SU-DHL-6 (cell line): Measurements from ENCODE around the gene ARAF.

ENCODE experiments used
- H2AFZ ChIP-seq: fragments of 200-600 bp; sonication (generic); 2 replicates; pipeline ENCODE4 v1.6.1; 2014; ENCODE audit warnings: low read depth, mild to moderate bottlenecking, moderate library complexity, mixed read lengths, antibody characterized with exemption, low read length; ENCODE audit not compliant: severe bottlenecking
- H3F3A ChIP-seq: fragments of 200-600 bp; shearing (Covaris generic); 2 replicates; pipeline ENCODE4 v1.6.0; 2016; ENCODE audit warnings: antibody characterized with exemption, mild to moderate bottlenecking; ENCODE audit not compliant: insufficient read depth
- H3K27ac ChIP-seq: fragments of 200-600 bp; sonication (generic); 2 replicates; pipeline ENCODE4 v1.5.1; 2016; ENCODE audit warnings: low read depth, mild to moderate bottlenecking, low read length, moderate library complexity, mixed read lengths
- H3K27me3 ChIP-seq: fragments of 200-600 bp; sonication (generic), shearing (Covaris generic); 2 replicates; pipeline ENCODE4 v1.6.0; 2014; ENCODE audit warnings: mild to moderate bottlenecking, low read length
- H3K36me3 ChIP-seq: fragments of 200-600 bp; sonication (generic); 2 replicates; pipeline ENCODE4 v1.6.1; 2014; ENCODE audit warnings: mild to moderate bottlenecking, low read length, mixed read lengths
- H3K4me2 ChIP-seq: fragments of 300-600, 200-600 bp; shearing (Covaris generic), sonication (generic); 2 replicates; pipeline ENCODE4 v1.6.0; 2014; ENCODE audit warnings: low read length, low read depth, mild to moderate bottlenecking; ENCODE audit not compliant: poor library complexity, severe bottlenecking
- H3K4me3 ChIP-seq: fragments of 200-600 bp; sonication (generic); 2 replicates; pipeline ENCODE4 v1.5.1; 2014; ENCODE audit warnings: antibody characterized with exemption, low read length, mild to moderate bottlenecking, mixed read lengths; ENCODE audit not compliant: insufficient read depth, poor library complexity, severe bottlenecking
- H3K79me2 ChIP-seq: fragments of 200-600 bp; sonication (generic); 2 replicates; pipeline ENCODE4 v1.6.1; 2014; ENCODE audit warnings: mild to moderate bottlenecking, low read length, moderate library complexity; ENCODE audit not compliant: insufficient read depth
- H3K9ac ChIP-seq: fragments of 200-600 bp; sonication (generic); 2 replicates; pipeline ENCODE4 v1.7.0; 2014; ENCODE audit warnings: mild to moderate bottlenecking, low read length
- H3K9me2 ChIP-seq: fragments of 200-600 bp; sonication (generic); replicated peaks from 2 replicates; pipeline ENCODE4 v1.6.1; 2014; ENCODE audit warnings: low read length; ENCODE audit not compliant: insufficient read depth
- H3K9me3 ChIP-seq: fragments of 200-600 bp; sonication (generic); 2 replicates; pipeline ENCODE4 v1.6.1; 2014; ENCODE audit warnings: low read length, mixed read lengths; ENCODE audit not compliant: insufficient read depth
- H4K20me1 ChIP-seq: fragments of 200-600 bp; sonication (generic); 2 replicates; pipeline ENCODE4 v1.6.1; 2014; ENCODE audit warnings: low read depth, mild to moderate bottlenecking, antibody characterized with exemption, low read length, moderate library complexity, mixed read lengths
- CTCF ChIP-seq: fragments of 200-600 bp; sonication (generic); IDR thresholded peaks from one replicate; pipeline ENCODE4 v1.5.1; 2017; ENCODE audit warnings: antibody characterized with exemption, mild to moderate bottlenecking, low read length, moderate library complexity; ENCODE audit not compliant: insufficient read depth, poor library complexity, severe bottlenecking
- EZH2phosphoT487 ChIP-seq: fragments of 200-600 bp; sonication (generic), shearing (Covaris generic); conservative IDR thresholded peaks from 2 replicates; pipeline ENCODE4 v1.6.1; 2018; ENCODE audit warnings: mild to moderate bottlenecking, antibody characterized with exemption, low read length, moderate library complexity, mixed read lengths

The ARAF gene

GRCh38 chrX:47561659-47562151 lies 700 bp downstream of the ARAF start:
- peaks cover 15% of the 10 kb centered on the region for H3K79me2 ChIP-seq
- no peaks in the 10 kb centered on the region for H3K36me3 ChIP-seq
- H3K9ac ChIP-seq: peak overlapping the region; percentile 84
- H3K9me3 ChIP-seq: no peaks in the 10 kb centered on the region
- no peak for TF ChIP-seq EZH2phosphoT487
- no peak for TF ChIP-seq CTCF
- peak overlapping the region; percentile 96 for H3K4me2 ChIP-seq
- no peak overlapping the region for H2AFZ ChIP-seq
- H3K27ac ChIP-seq: peak overlapping the region; percentile 87; the same call in 1 of the 2 replicates
- H3K9me2 ChIP-seq: no peaks in the 10 kb centered on the region
- H3K4me3 ChIP-seq: peak overlapping the region; percentile 94
- no peaks in the 10 kb centered on the region for H4K20me1 ChIP-seq
- H3K27me3 ChIP-seq: no peaks in the 10 kb centered on the region
- peaks cover 4% of the 10 kb centered on the region; the same call in 1 of the 2 replicates for H3F3A ChIP-seq

DNA sequence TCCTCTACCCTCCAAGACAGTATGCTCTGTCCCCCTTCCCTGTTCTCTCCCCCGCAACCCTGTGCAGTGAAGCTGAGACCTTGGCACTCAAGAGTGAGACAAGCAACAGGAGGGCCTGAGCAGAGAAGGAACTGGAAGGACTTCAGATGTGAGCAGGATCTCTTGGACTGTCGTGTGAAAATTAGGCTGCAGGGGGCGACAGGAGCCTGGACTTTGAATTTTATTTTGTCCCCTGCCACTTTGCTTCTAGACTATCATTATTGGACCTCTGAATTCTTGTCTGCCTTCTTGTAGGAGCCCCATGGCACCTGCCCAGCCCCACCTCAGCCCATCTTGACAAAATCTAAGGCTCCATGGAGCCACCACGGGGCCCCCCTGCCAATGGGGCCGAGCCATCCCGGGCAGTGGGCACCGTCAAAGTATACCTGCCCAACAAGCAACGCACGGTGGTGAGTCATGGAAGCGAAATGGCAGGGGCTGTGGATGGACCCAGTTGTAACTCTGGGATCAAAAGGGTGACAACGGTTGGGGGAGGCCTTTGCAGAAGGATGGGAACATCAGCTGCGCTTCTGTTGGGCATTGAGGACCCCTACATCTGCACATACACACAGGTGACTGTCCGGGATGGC lies 1.7 kb downstream of the ARAF start:
- TF ChIP-seq CTCF (no peak), EZH2phosphoT487 (no peak)
- H3K36me3 ChIP-seq: no peaks in the 10 kb centered on the region
- no peak overlapping the region for H2AFZ ChIP-seq
- H3K4me2 ChIP-seq: no peak overlapping the region
- H3F3A ChIP-seq: no peaks in the 10 kb centered on the region
- no peaks in the 10 kb centered on the region for H4K20me1 ChIP-seq
- no peaks in the 10 kb centered on the region for H3K27me3 ChIP-seq
- H3K79me2 ChIP-seq: peaks cover 15% of the 10 kb centered on the region
- no peak overlapping the region for H3K9ac ChIP-seq
- no peaks in the 10 kb centered on the region for H3K9me3 ChIP-seq
- no peak overlapping the region for H3K4me3 ChIP-seq
- H3K9me2 ChIP-seq: no peaks in the 10 kb centered on the region
- H3K27ac ChIP-seq: no peak overlapping the region

- H4K20me1 ChIP-seq: no peaks in the 10 kb centered on the region
- no peak overlapping the region for H3K27ac ChIP-seq
- no peaks in the 10 kb centered on the region for H3K9me3 ChIP-seq
- H3F3A ChIP-seq: no peaks in the 10 kb centered on the region
- H3K9me2 ChIP-seq: no peaks in the 10 kb centered on the region
- H3K4me2 ChIP-seq: no peak overlapping the region
- no peaks in the 10 kb centered on the region for H3K27me3 ChIP-seq
- peaks cover 15% of the 10 kb centered on the region for H3K79me2 ChIP-seq
- no peak overlapping the region for H3K9ac ChIP-seq
- no peak overlapping the region for H2AFZ ChIP-seq
- H3K36me3 ChIP-seq: no peaks in the 10 kb centered on the region
- no peak for TF ChIP-seq EZH2phosphoT487
- no peak for TF ChIP-seq CTCF
- H3K4me3 ChIP-seq: no peak overlapping the region
These were observed 2.9 kb downstream of the ARAF start for GRCh38 chrX:47563801-47564315.
